ENCODE measurements around the gene HSPG2.

GRCh38 chr1:21916447-21917238 lies 20.5 kb downstream of the HSPG2 start:
- TF ChIP-seq POLR2AphosphoS5 (IDR thresholded peaks at IDR 0.05; ENCODE audit: low read depth), result no peak
- no peak for TF ChIP-seq CTCF (IDR thresholded peaks at IDR 0.05; ENCODE audit: insufficient read depth, low read length)
